KBM-7 (cell line): ENCODE data around the gene ZER1.
A peak's percentile ranks its signal among the peaks of the same experiment; 100 is the strongest.
"Not testable (repeated sequence)": the region's sequence is repeated elsewhere in the genome, so short reads cannot be mapped to it uniquely, and the experiment has no call there.

Experiments
- DNase-seq: peaks from one replicate; pipeline ENCODE4 v3.0.0-alpha.2; 2015
- in situ Hi-C: fragments of 300-500 bp; cut with MboI; formaldehyde crosslinking; loops from 2 replicates; pipeline ENCODE4 v1.14.3; 2020; ENCODE audit warnings: low sequenced_read_pairs, low pct_unique_long_range_greater_than_20kb, mixed read lengths

ZER1 gene

DNA sequence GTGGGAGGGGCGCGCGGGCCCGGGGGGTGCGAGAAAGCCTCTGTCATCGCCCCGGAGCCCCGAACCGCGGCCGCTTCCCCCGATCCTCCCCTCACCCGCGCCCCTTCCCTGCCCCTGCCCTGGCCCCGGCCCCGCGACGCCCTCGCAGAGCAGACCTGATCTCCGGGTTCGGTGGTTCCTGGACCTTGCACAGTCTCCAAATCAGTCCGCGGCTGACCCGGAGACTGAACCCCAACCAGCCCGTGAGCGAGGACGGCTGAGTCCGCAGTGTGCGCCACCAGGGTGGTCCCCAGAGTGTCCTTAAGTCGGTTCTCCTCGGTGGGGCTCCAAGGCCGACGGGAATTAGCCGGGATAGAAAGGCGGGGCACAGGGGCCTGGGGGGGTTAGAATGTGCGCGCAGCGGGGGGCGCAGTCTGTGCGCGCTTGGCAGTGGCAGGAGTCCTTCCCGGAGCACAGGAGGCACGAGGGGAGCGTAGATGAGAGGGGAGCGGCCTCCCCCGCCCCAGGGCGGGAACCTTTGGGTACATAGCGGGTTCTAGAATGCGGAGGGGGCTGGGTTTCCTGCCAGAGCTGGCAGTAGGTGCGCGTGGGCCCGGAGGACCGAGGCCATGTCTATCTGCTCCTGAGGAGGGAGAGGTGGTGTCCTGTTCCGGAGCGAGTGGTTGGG is 68.6 kb downstream of the ZER1 start:
- in situ Hi-C loops, result no loop called here
- peak; percentile 69 for DNase-seq

DNA sequence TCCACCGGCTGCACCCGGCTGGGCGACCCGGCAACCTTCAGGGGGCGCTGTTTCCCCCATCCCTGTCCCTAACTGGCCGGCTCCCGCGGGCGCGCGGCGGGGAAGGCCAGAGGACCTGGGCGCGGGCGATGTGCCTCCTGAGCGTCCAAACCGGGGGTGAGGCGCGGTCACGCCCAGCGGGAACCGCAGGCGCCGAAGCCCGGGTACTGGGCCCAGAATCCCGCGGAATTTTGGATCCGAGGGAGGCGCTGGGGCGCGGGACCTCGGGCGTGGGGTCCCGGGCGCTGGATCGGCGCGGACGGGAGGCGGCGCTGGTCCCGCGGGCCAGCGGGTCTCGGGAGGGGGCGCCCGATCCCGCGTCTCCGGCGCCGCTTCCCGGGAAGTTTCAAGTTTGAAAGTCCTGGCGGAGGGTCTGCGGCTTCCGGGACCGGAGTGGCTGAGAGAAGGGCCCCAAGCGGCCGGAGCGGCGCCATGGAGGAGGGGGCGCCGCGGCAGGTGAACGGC is 69.2 kb downstream of the ZER1 start, which contains the start of gene PKN3:
Gene PKN3 (plus strand): TSS at position 59 of the 504 bp plus-strand sequence. CDS start 413 bp downstream, at position 472.
- in situ Hi-C loops, result no loop called here
- peak; percentile 94 for DNase-seq

GRCh38 chr9:128701227-128701854 is 70.4 kb downstream of the ZER1 start:
- in situ Hi-C loops, result no loop called here
- no peak for DNase-seq

GRCh38 chr9:128699096-128699795 is 72.5 kb downstream of the ZER1 start:
- DNase-seq, in situ Hi-C loops: not testable (repeated sequence)

DNA sequence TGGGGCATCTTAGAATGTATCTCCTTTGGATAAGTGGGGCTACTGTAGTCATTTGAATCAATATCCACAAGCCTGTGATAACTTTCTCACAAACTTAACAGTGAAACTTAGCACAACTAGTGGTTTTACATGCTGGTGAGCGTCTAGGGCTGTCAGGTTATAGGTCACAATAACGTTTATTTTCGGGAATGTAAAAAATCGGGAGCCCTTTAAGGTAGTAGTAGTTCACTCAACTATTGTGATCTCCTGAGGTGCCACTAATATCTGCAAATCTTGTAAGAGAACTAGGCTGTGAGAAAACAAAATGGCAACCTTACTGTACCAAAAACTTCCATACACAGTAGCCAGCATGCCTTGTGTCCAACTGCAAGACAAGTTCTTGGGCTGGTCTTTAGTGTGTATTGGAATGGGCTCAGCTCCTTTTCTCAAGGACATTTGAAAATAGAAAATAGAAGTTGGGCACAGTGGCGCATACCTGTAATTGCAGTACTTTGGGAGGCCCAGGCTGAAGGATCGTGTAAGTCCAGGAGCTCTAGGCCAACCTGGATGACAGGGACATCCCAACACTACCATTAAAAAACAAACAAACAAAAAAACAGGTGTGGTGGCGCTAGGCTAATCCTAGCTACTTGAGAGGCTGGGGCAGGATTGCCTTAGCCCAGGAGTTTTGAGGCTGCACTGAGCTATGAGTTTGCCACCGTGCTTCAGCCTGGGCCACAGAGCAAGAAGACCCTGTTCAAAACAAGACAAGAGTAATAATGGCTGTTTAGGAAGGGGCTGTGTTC is 74.6 kb downstream of the ZER1 start:
- DNase-seq, result no peak

GRCh38 chr9:128694344-128694743 is 77.4 kb downstream of the ZER1 start:
- in situ Hi-C loops, result no loop called here

More for the DNA sequence above, 74.6 kb downstream of the ZER1 start:
- in situ Hi-C loops, result no loop called here

DNA sequence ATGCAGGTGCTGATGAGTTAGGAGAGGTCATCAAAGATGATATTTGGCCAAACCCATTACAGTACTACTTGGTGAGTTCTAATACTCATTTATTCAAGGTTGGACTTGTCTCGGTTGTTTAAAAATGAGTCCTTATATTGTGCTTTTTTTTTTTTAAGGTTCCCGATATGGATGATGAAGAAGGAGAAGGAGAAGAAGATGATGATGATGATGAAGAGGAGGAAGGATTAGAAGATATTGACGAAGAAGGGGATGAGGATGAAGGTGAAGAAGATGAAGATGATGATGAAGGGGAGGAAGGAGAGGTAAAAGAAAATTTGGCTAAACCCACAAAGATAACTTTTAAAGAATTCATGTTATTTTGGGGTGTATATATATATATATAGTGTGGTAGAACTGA is 78.0 kb downstream of the ZER1 start:
- in situ Hi-C loops, DNase-seq: not testable (repeated sequence)

More at GRCh38 chr9:128694344-128694743, 77.4 kb downstream of the ZER1 start:
- DNase-seq, result no peak

GRCh38 chr9:128690684-128691034 is 81.1 kb downstream of the ZER1 start:
- no peak for DNase-seq
- in situ Hi-C loops, result no loop called here

DNA sequence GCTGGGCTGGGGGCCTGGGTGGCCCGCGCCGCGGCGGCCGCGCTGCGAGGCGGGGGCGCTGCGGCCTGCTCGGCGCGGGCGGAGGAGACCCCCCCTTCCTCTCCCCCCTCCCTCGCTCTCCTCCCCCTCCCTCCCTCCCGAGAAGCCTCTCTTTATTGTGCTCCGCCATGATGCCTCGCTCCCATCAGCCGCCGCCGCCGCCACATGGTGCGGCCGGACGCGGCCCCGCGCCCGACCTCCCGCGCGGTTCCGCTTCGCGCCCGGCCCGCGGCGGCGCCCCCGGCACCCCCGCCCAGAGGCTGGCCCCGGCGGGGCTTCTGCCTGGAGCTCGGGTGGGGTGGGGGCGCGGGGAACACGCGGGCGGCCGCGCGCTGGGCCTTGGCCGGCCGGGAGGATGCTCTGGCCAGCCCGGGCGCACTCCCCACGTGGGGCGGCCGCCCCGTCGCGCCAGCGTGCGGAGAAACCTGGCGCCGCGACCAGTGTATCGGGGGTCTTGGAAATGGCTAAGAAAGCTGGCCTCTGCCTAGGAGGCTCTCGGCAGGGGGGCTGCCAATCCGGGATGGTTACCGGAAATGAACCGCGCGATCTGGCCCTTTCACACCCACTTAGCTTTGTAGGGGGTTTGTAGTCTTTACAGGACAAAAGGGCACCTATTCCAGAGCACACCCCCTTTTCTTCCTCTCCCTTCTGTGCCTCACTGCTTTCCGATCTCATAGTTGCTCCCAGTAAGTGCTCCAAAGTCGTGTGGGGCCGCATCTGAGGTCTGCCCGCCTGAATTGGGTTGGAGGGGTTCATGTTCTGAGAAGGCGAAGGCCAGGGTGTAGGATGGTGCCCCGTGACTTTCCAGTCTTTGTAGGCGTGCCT is 81.7 kb downstream of the ZER1 start:
- in situ Hi-C loops, result no loop called here
- DNase-seq, result peak; percentile 30

DNA sequence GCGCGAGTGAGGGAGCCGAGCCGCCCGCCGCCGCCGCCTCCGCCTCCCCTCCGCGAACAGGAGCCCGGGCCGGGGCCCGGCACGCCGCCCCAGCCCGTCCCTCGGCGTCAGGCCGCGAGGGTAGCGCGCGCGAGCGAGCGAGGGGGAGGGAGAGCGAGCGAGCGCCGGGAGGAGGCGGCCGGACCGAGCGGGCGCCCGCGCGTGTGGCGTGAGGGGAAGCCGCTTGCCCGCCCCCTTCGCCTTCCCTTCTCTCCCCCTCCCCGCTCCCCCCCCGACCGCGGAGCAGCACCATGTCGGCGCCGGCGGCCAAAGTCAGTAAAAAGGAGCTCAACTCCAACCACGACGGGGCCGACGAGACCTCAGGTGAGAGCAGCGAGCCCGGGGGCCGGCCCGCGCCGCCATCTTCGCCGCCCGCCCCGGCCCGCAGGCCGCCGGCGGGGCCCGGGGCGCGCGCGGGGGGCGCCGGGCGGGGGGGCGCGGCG is 82.4 kb downstream of the ZER1 start:
- no peak for DNase-seq
- in situ Hi-C loops, result no loop called here

GRCh38 chr9:128688501-128689292 is 83.0 kb downstream of the ZER1 start, which contains the start of gene SET:
TSS of gene SET (plus strand) at chr9:128689222. CDS start at chr9:128689583, 361 bp downstream.
- in situ Hi-C loops, result no loop called here
- peak; percentile 88 for DNase-seq

GRCh38 chr9:128687453-128687852 is 84.3 kb downstream of the ZER1 start:
- DNase-seq, result no peak
- in situ Hi-C loops, result no loop called here

DNA sequence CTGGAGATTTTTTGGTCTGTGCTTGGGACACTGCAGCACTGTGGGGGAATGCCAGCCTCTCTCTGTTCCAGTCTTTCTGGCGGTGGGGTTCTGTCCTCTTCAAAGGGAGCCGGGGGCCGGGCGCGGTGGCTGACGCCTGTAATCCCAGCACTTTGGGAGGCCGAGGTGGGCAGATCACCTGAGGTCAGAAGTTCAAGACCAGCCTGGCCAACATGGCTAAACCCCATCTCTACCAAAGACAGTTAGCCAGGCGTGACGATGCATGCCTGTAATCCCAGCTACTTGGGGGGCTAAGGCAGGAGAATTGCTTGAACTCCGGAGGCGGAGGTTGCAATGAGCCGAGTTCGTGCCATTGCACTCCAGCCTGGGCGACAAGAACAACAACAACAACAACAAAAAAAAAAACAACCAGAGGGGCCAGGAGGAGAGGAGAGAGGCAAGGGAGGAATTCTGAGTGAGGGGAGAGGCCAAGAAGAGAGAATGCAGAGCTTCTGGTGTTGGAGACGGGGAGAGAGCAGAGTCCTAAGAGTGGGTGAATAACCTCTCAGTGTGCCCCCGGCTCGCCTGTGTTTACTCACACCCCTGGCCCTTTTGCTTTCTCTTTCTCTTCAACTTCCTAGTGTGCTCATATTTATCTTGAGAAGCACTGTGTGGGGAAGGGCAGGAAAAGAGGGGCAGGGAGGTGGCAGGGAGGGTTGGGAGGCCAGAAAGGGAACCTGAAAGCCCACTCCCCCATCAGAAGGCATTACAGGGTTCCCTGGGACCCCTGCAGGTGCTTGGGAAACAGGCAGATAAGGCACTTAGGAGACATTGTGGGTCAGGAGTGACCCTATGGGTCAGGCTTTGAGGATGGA is 85.9 kb downstream of the ZER1 start:
- in situ Hi-C loops, result no loop called here
- peak; percentile 46 for DNase-seq

DNA sequence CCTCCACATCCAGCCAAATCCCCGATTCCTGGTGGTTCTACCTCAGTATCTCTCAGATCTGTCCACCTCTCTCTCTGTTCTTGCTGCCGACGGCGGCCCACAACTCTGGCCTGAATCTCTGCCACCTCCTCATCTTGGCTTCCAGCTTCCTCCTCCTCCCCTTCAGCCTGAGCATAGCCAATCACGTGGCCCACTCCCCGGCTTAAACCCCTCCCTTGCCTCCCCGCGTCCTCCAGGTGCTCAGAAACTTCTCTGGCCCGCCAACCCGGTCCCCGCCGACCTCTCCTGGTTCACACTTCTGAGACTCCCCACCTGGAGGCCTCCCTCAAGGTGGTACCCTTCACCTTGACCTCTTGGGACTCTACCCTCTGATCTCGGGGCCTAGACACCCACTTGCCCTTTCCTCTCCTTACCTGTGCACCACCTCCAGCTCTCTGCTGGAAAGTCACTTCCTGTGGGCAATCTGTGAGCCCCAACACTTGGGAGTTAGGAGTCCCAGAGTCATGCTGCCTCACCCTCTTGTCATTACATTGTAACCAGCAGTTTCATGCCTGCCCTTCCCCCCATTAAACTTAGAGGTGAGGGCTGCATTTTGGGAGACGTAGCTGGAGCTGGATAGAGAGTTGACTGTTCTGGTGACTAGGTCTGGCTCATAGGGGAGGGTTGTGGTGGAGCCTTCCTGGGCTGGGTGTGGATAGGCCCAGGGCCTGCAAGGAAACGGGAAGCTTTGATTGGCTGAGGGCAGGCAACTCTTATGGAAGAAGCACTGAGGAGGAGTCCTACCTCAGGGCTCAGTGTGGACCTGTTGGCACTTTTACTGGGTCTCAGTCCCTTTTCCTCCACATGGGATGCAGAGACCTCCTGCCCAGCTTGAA is 87.2 kb downstream of the ZER1 start:
- DNase-seq, result peak; percentile 81
- in situ Hi-C loops, result no loop called here

DNA sequence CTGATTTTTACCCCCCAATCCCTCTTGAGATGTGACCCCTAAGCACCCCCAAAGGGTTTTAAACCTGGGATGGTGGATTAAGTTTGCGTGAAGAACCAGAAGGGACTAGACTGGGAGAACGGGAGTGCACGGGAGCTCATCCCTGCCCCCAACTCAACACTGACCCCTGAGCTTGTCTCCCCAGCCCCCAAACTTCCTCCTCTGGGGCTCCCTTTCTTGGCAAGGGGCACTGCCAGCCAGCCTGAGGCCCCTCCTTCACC is 87.7 kb downstream of the ZER1 start:
- DNase-seq, result no peak
- in situ Hi-C loops, result no loop called here
